Left ventricle myocardium inferior (tissue), 1 donor: ENCODE results near the gene UGT2B15. TPM values are rescaled to one million over a fixed set of nuclear protein-coding genes. Genes with fewer than 3 reads are reported as not detected.
A peak's percentile ranks its signal among the peaks of the same experiment; 100 is the strongest.
"Not testable (repeated sequence)": the region's sequence is repeated elsewhere in the genome, so short reads cannot be mapped to it uniquely, and the experiment has no call there.

Experiments used
- DNase-seq: peaks from one replicate; pipeline ENCODE4 v3.0.0-alpha.2; 2020
- H3K27ac ChIP-seq: fragments of 200-600 bp; replicated peaks from 2 replicates; pipeline ENCODE4 v1.8.0; 2021
- H3K27me3 ChIP-seq: fragments of 200-600 bp; 2 replicates; pipeline ENCODE4 v1.8.0; 2021; ENCODE audit warnings: low read depth
- H3K36me3 ChIP-seq: fragments of 200-600 bp; 2 replicates; pipeline ENCODE4 v1.8.0; 2021
- H3K4me1 ChIP-seq: fragments of 200-600 bp; 2 replicates; pipeline ENCODE4 v1.8.0; 2021
- H3K4me3 ChIP-seq: fragments of 200-600 bp; 2 replicates; pipeline ENCODE4 v1.8.0; 2021; ENCODE audit warnings: mild to moderate bottlenecking, moderate library complexity
- H3K9me3 ChIP-seq: fragments of 200-600 bp; replicated peaks from 2 replicates; pipeline ENCODE4 v1.8.0; 2021
- CTCF ChIP-seq: fragments of 200-600 bp; IDR thresholded peaks from 2 replicates; pipeline ENCODE4 v1.8.0; 2021; ENCODE audit warnings: antibody characterized with exemption, mild to moderate bottlenecking, borderline replicate concordance
- intact Hi-C: fragments of 100-400 bp; cut with micrococcal nuclease; formaldehyde crosslinking; loops from one replicate; pipeline ENCODE4 v1.11.0; 2022
- total RNA-seq: library from RNA; stranded (reverse); fragmentation: NEBNext Ultra II Directional; extraction: Animal tissue kit (Norgen Biotek cat#: 25700); gene quantifications from one replicate; pipeline ENCODE4 v1.2.1, GENCODE V29; 2021
- donor health status: DM: no; HTN: yes; CAD: no; lungs with severe emphysema.

UGT2B15 gene
- total RNA-seq, 1 donor from 2014 or later = not detected

- no peaks in the 10 kb centered on the region for H3K9me3 ChIP-seq
- no peak for TF ChIP-seq CTCF
- intact Hi-C loops = no loop called here
- no peaks in the 10 kb centered on the region for H3K4me1 ChIP-seq
- no peaks in the 10 kb centered on the region for H3K27me3 ChIP-seq
- DNase-seq = no peak
- H3K4me3 ChIP-seq = no peak overlapping the region
- H3K27ac ChIP-seq = no peak overlapping the region
- no peaks in the 10 kb centered on the region for H3K36me3 ChIP-seq
Measured at GRCh38 chr4:68673143-68673542, 2.7 kb upstream of the UGT2B15 start.

- peak; percentile 28 for TF ChIP-seq CTCF
- H3K27ac ChIP-seq, H3K27me3 ChIP-seq, H3K9me3 ChIP-seq, intact Hi-C loops, H3K36me3 ChIP-seq, H3K4me1 ChIP-seq, H3K4me3 ChIP-seq, DNase-seq: not testable (repeated sequence)
Measured at GRCh38 chr4:68671217-68671616, 765 bp upstream of the UGT2B15 start.

- H3K4me1 ChIP-seq, intact Hi-C loops, DNase-seq, H3K9me3 ChIP-seq, H3K36me3 ChIP-seq, H3K4me3 ChIP-seq, H3K27ac ChIP-seq, H3K27me3 ChIP-seq: not testable (repeated sequence)
Measured at GRCh38 chr4:68668537-68669163, 1.8 kb downstream of the UGT2B15 start.

- H3K4me3 ChIP-seq, H3K4me1 ChIP-seq, H3K9me3 ChIP-seq, DNase-seq, H3K36me3 ChIP-seq, H3K27me3 ChIP-seq, H3K27ac ChIP-seq, intact Hi-C loops: not testable (repeated sequence)
Measured at GRCh38 chr4:68667551-68667950, 2.9 kb downstream of the UGT2B15 start.

GRCh38 chr4:68664721-68665120, 5.7 kb downstream of the UGT2B15 start:
- H3K36me3 ChIP-seq, DNase-seq: not testable (repeated sequence)

GRCh38 chr4:68662836-68663574, 7.4 kb downstream of the UGT2B15 start:
- H3K4me3 ChIP-seq, H3K4me1 ChIP-seq, H3K9me3 ChIP-seq, H3K36me3 ChIP-seq, intact Hi-C loops, DNase-seq, H3K27ac ChIP-seq, H3K27me3 ChIP-seq: not testable (repeated sequence)

More at GRCh38 chr4:68664721-68665120, 5.7 kb downstream of the UGT2B15 start:
- intact Hi-C loops, H3K27me3 ChIP-seq, H3K4me3 ChIP-seq, H3K27ac ChIP-seq, H3K9me3 ChIP-seq, H3K4me1 ChIP-seq: not testable (repeated sequence)

- H3K9me3 ChIP-seq = no peaks in the 10 kb centered on the region
- DNase-seq = no peak
- no peaks in the 10 kb centered on the region for H3K36me3 ChIP-seq
- H3K27ac ChIP-seq = no peak overlapping the region
- intact Hi-C loops = no loop called here
- no peaks in the 10 kb centered on the region for H3K27me3 ChIP-seq
- TF ChIP-seq CTCF = no peak
- H3K4me3 ChIP-seq = no peak overlapping the region
- H3K4me1 ChIP-seq = peaks cover 4% of the 10 kb centered on the region
Measured at GRCh38 chr4:68658672-68659071, 11.8 kb downstream of the UGT2B15 start.

- H3K9me3 ChIP-seq, H3K4me1 ChIP-seq, H3K27ac ChIP-seq, intact Hi-C loops, H3K4me3 ChIP-seq, H3K27me3 ChIP-seq, H3K36me3 ChIP-seq, DNase-seq: not testable (repeated sequence)
Measured at GRCh38 chr4:68657022-68657594, 13.3 kb downstream of the UGT2B15 start.

- H3K27ac ChIP-seq, H3K27me3 ChIP-seq, H3K9me3 ChIP-seq, H3K4me1 ChIP-seq, DNase-seq, H3K4me3 ChIP-seq, intact Hi-C loops, H3K36me3 ChIP-seq: not testable (repeated sequence)
Measured at GRCh38 chr4:68656445-68656973, 13.9 kb downstream of the UGT2B15 start.
